Caco-2 (cell line): ENCODE data around the gene TTC5. TPM values are rescaled to one million over a fixed set of nuclear protein-coding genes. Genes with fewer than 3 reads are reported as not detected.

ENCODE experiments used
- BruUV-seq: library from RNA; stranded (reverse); fragments of 400-500 nt; replicated peaks from 2 replicates; lab custom pipeline; 2021; lab: Mats Ljungman, UMichigan
- CTCF ChIA-PET: fragments of 300-600 bp; sonication (Branson Sonifier 250); formaldehyde crosslinking; loops from one replicate; lab custom pipeline; 2022; ENCODE audit warnings: antibody characterized with exemption; lab: Charles Lee
- POLR2A ChIA-PET: fragments of 300-600 bp; sonication (Branson Sonifier 250); formaldehyde crosslinking; loops from one replicate; lab custom pipeline; 2022; ENCODE audit warnings: antibody characterized with exemption; lab: Charles Lee
- DNase-seq, 2 experiments: peaks; one replicate each; pipeline versions ENCODE4 v3.0.0 to v3.0.0-alpha.2; 2020 to 2022
- H3K27me3 ChIP-seq: replicated peaks from 2 replicates; pipeline ENCODE4 v1.6.0; 2011; ENCODE audit warnings: low read length; ENCODE audit not compliant: control insufficient read depth, insufficient read depth
- H3K36me3 ChIP-seq: 2 replicates; pipeline ENCODE4 v1.5.1; 2011; ENCODE audit warnings: low read length; ENCODE audit not compliant: control insufficient read depth, insufficient read depth
- H3K4me1 ChIP-seq: fragments of 250-450 bp; sonication (Bioruptor Pico); 2 replicates; pipeline ENCODE4 v1.5.1; 2020; ENCODE audit warnings: mild to moderate bottlenecking
- H3K4me3 ChIP-seq: 2 replicates; pipeline ENCODE4 v1.5.1; 2011; ENCODE audit warnings: low read depth, mild to moderate bottlenecking, control low read depth, low read length
- H3K9me3 ChIP-seq: fragments of 250-450 bp; sonication (Bioruptor Pico); 2 replicates; pipeline ENCODE4 v1.5.1; 2020; ENCODE audit warnings: mild to moderate bottlenecking, moderate library complexity
- H3K27ac Mint-ChIP-seq: one replicate; pipeline ENCODE4 v1.8.0; 2022; ENCODE audit warnings: mixed read lengths; ENCODE audit not compliant: unreplicated experiment
- H3K27me3 Mint-ChIP-seq: one replicate; pipeline ENCODE4 v1.8.0; 2022; ENCODE audit warnings: mixed read lengths; ENCODE audit not compliant: insufficient read depth, unreplicated experiment
- H3K36me3 Mint-ChIP-seq: one replicate; pipeline ENCODE4 v1.8.0; 2022; ENCODE audit warnings: mild to moderate bottlenecking, mixed read lengths; ENCODE audit not compliant: insufficient read depth, unreplicated experiment
- H3K4me1 Mint-ChIP-seq: one replicate; pipeline ENCODE4 v1.8.0; 2022; ENCODE audit warnings: low read depth, mixed read lengths; ENCODE audit not compliant: unreplicated experiment
- H3K4me3 Mint-ChIP-seq: one replicate; pipeline ENCODE4 v1.8.0; 2022; ENCODE audit warnings: mild to moderate bottlenecking, moderate library complexity, mixed read lengths; ENCODE audit not compliant: unreplicated experiment
- H3K9me3 Mint-ChIP-seq: one replicate; pipeline ENCODE4 v1.8.0; 2022; ENCODE audit warnings: mixed read lengths; ENCODE audit not compliant: unreplicated experiment
- CTCF ChIP-seq, 2 experiments: fragments of 200-600 bp in 1 of 2; IDR thresholded peaks; 1 replicate in 1 of 2; 2 replicates in 1 of 2; pipeline versions ENCODE4 v1.5.1 to v1.8.0; 2011 to 2022; ENCODE audit warnings: antibody characterized with exemption in 1 of 2, control low read depth in 1 of 2, inconsistent platforms in 1 of 2, low read depth in 1 of 2, low read length in 1 of 2, mild to moderate bottlenecking in 1 of 2, moderate library complexity in 1 of 2; ENCODE audit not compliant: insufficient read depth in 1 of 2, severe bottlenecking in 1 of 2, unreplicated experiment in 1 of 2
- intact Hi-C: fragments of 100-400 bp; cut with micrococcal nuclease; formaldehyde crosslinking; loops from one replicate; pipeline ENCODE4 v1.10.0; 2022; ENCODE audit not compliant: unreplicated experiment
- total RNA-seq: library from RNA; stranded (reverse); gene quantifications from 2 replicates; pipeline ENCODE4 v1.2.3, GENCODE V29; 2022

Gene TTC5
- total RNA-seq, 1 experiment from 2014 or later = 27.2 TPM

DNA sequence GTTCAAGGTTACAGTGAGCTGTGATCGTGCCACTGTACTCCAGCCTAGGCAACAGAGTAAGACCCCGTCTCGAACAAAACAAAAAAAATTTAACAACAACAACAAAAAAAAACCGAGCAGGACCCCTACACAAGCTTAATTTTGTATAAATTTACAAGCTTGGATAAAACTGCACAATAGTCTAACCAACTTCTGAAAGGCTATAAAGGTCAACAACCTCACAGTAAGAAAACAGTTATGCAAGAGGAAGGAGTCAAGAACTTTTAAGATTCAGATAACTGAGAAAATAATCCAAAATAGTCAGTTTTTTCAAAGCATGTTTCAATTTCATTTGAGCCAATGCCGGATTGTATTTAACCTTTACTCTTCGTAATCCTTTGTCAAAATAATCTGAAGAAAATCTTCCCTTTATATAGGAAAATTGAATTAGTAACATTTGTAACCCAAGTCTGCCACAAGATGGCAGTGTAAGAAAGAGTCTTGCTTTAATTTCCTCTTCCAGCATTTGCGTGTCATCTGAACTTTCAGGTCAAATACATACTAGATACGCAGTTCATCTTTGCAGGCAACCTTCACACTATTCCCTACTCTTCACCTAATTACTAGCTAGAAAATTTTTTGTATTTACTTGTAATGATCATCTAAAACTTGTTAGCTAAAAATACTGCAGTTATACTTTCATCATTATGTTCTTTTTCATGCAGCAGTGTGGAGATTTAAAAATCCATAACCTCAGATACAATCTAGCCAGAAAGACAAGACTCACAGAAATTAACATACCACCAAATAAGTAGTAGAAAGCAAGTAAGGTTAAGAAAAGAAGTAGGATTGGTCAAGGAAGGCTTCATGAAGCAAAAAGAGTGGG, 21.5 kb upstream of the TTC5 start:
- DNase-seq = peak in 1 of 2 experiments; percentile 62
- intact Hi-C loops = loop anchor here (1.0 to 2.0 kb wide), 3 partner anchors 16 to 282 kb away; partner anchors contain the start of gene PARP2
- no peak overlapping the region for H3K27ac Mint-ChIP-seq
- H3K4me1 ChIP-seq = peaks cover 10% of the 10 kb centered on the region; the same call in 1 of the 2 replicates
- ChIA-PET POLR2A (no interaction called here), CTCF (interaction anchor here (1.2 kb wide), 1 partner anchor 16 kb away, joined by 7 read pairs; the partner anchor contains the start of gene PARP2)
- H3K9me3 ChIP-seq = no peaks in the 10 kb centered on the region
- BruUV-seq = no TSS peak
- H3K27me3 ChIP-seq = no peaks in the 10 kb centered on the region
- H3K27me3 Mint-ChIP-seq = no peaks in the 10 kb centered on the region
- H3K4me3 Mint-ChIP-seq = no peak overlapping the region
- peak; percentile 39 to 59 for TF ChIP-seq CTCF (IDR thresholded peaks at IDR 0.05; ENCODE audit: insufficient read depth in 1 of 2, low read depth in 1 of 2, low read length in 1 of 2, severe bottlenecking in 1 of 2, unreplicated experiment in 1 of 2)
- no peaks in the 10 kb centered on the region; the same call in none of the 2 replicates for H3K36me3 ChIP-seq
- H3K36me3 Mint-ChIP-seq = peaks cover 76% of the 10 kb centered on the region
- peaks cover 22% of the 10 kb centered on the region for H3K4me1 Mint-ChIP-seq
- no peak overlapping the region for H3K4me3 ChIP-seq
- no peaks in the 10 kb centered on the region for H3K9me3 Mint-ChIP-seq

GRCh38 chr14:20317720-20318119, 12.0 kb upstream of the TTC5 start:
- no peaks in the 10 kb centered on the region for H3K27me3 ChIP-seq
- POLR2A ChIA-PET = no interaction called here
- Mint-ChIP-seq H3K9me3 (no peaks in the 10 kb centered on the region), H3K4me1 (no peaks in the 10 kb centered on the region), H3K27me3 (no peaks in the 10 kb centered on the region), H3K4me3 (no peak overlapping the region), H3K27ac (no peak overlapping the region), H3K36me3 (peaks cover 96% of the 10 kb centered on the region)
- H3K9me3 ChIP-seq = no peaks in the 10 kb centered on the region
- intact Hi-C loops = no loop called here
- no peak for TF ChIP-seq CTCF (IDR thresholded peaks at IDR 0.05; ENCODE audit: insufficient read depth in 1 of 2, low read depth in 1 of 2, low read length in 1 of 2, severe bottlenecking in 1 of 2, unreplicated experiment in 1 of 2)
- H3K36me3 ChIP-seq = no peaks in the 10 kb centered on the region; the same call in 1 of the 2 replicates
- DNase-seq = no peak
- H3K4me1 ChIP-seq = no peaks in the 10 kb centered on the region
- H3K4me3 ChIP-seq = no peak overlapping the region
- no TSS peak for BruUV-seq
- CTCF ChIA-PET = no interaction called here

DNA sequence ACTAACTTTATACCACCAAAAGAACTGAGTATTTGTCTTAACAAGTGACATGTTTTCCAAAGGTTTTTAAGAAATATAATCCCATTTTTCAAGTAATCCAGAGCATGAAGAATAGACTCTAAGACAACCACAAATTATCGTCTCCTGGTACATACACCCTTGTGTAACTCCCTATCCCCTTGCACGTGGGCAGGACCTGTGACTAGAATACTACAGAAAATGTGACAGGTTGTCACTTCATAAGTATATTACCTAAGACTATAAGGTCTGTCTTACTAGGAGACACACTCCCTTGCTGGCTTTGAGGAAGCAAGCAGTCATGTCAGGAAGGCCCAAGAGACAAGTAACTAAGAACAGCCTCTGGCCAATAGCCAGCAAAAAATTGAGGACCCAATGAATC, 8.3 kb upstream of the TTC5 start:
- H3K9me3 ChIP-seq = no peaks in the 10 kb centered on the region
- H3K9me3 Mint-ChIP-seq = no peaks in the 10 kb centered on the region
- H3K4me3 Mint-ChIP-seq = no peak overlapping the region
- ChIA-PET POLR2A (no interaction called here), CTCF (no interaction called here)
- H3K27ac Mint-ChIP-seq = no peak overlapping the region
- no peaks in the 10 kb centered on the region for H3K4me1 Mint-ChIP-seq
- intact Hi-C loops = no loop called here
- no peak for TF ChIP-seq CTCF (IDR thresholded peaks at IDR 0.05; ENCODE audit: insufficient read depth in 1 of 2, low read depth in 1 of 2, low read length in 1 of 2, severe bottlenecking in 1 of 2, unreplicated experiment in 1 of 2)
- no peaks in the 10 kb centered on the region for H3K4me1 ChIP-seq
- H3K36me3 ChIP-seq = no peaks in the 10 kb centered on the region; the same call in 1 of the 2 replicates
- H3K27me3 Mint-ChIP-seq = no peaks in the 10 kb centered on the region
- no peak for DNase-seq
- peaks cover 78% of the 10 kb centered on the region for H3K36me3 Mint-ChIP-seq
- BruUV-seq = TSS peak; percentile 3
- H3K27me3 ChIP-seq = no peaks in the 10 kb centered on the region
- H3K4me3 ChIP-seq = no peak overlapping the region
